ENCODE measurements around the gene PHAX. TPM values are rescaled to one million over a fixed set of nuclear protein-coding genes. Genes with fewer than 3 reads are reported as not detected.
"Not testable (repeated sequence)": the region's sequence is repeated elsewhere in the genome, so short reads cannot be mapped to it uniquely, and the experiment has no call there.

PHAX gene
- total RNA-seq, 1 donor = 71.2 TPM

- no peak overlapping the region for H3K4me3 ChIP-seq (ENCODE audit: low read depth, low read length)
- no peak for DNase-seq (ENCODE audit: low read depth)
- no peak for TF ChIP-seq CTCF (IDR thresholded peaks at IDR 0.05; ENCODE audit: insufficient read depth, low read depth, low read length)
These were observed 4.8 kb downstream of the PHAX start for GRCh38 chr5:126605525-126605924.

GRCh38 chr5:126610160-126610559 lies 9.4 kb downstream of the PHAX start:
- no peak for TF ChIP-seq CTCF (IDR thresholded peaks at IDR 0.05; ENCODE audit: insufficient read depth, low read depth, low read length)
- H3K4me3 ChIP-seq (ENCODE audit: low read depth, low read length) = no peak overlapping the region
- DNase-seq (ENCODE audit: low read depth) = no peak

GRCh38 chr5:126610616-126611015 lies 9.9 kb downstream of the PHAX start:
- DNase-seq (ENCODE audit: low read depth) = no peak
- no peak overlapping the region for H3K4me3 ChIP-seq (ENCODE audit: low read depth, low read length)
- no peak for TF ChIP-seq CTCF (IDR thresholded peaks at IDR 0.05; ENCODE audit: insufficient read depth, low read depth, low read length)

GRCh38 chr5:126613941-126614592 lies 13.3 kb downstream of the PHAX start:
- DNase-seq (ENCODE audit: low read depth) = no peak
- H3K4me3 ChIP-seq (ENCODE audit: low read depth, low read length) = no peak overlapping the region
- TF ChIP-seq CTCF (IDR thresholded peaks at IDR 0.05; ENCODE audit: insufficient read depth, low read depth, low read length) = no peak

- no peak for TF ChIP-seq CTCF (IDR thresholded peaks at IDR 0.05; ENCODE audit: insufficient read depth, low read depth, low read length)
- no peak for DNase-seq (ENCODE audit: low read depth)
- H3K4me3 ChIP-seq (ENCODE audit: low read depth, low read length) = no peak overlapping the region
These were observed 14.5 kb downstream of the PHAX start for GRCh38 chr5:126615286-126615685.

- not testable (repeated sequence) for H3K4me3 ChIP-seq (ENCODE audit: low read depth, low read length); DNase-seq (ENCODE audit: low read depth)
These were observed 16.9 kb downstream of the PHAX start for GRCh38 chr5:126617603-126618002.

- DNase-seq (ENCODE audit: low read depth) = no peak
- H3K4me3 ChIP-seq (ENCODE audit: low read depth, low read length) = no peak overlapping the region
These were observed 19.0 kb downstream of the PHAX start for GRCh38 chr5:126619781-126620180.

More at GRCh38 chr5:126619781-126620180, 19.0 kb downstream of the PHAX start:
- no peak for TF ChIP-seq CTCF (IDR thresholded peaks at IDR 0.05; ENCODE audit: insufficient read depth, low read depth, low read length)

Measured in fibroblast of villous mesenchyme (primary cell).